ENCODE data around the gene FBXO21.

The FBXO21 gene

GRCh38 chr12:117165342-117165741 lies 24.9 kb downstream of the FBXO21 start:
- no peak for DNase-seq (ENCODE audit: low read depth in 2 of 2)

- no peak for DNase-seq (ENCODE audit: low read depth in 2 of 2)
Observed at GRCh38 chr12:117162633-117163032, 27.6 kb downstream of the FBXO21 start.

- no peak for DNase-seq (ENCODE audit: low read depth in 2 of 2)
Observed at GRCh38 chr12:117162167-117162539, 28.1 kb downstream of the FBXO21 start.

- no peak for DNase-seq (ENCODE audit: low read depth in 2 of 2)
Observed at GRCh38 chr12:117161460-117162166, 28.7 kb downstream of the FBXO21 start.

DNA sequence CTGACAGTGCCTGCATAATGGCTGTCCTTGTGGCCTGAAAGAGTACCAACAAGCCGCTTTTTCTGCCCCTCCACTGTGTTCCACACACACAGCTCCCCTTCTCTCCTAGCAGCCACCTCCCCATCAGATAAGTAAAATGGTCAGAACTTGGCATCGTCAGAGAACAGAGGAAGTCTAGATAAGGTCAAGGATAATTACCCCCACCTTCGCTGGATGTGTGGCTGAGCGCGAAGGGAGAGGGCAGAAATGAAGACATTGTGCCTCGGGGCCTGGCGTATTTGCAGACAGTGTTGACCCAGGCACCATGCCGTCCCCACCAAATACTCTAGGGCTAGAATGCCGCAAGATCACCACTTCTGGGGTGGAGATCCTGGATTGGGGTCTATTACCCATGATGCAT lies 30.6 kb downstream of the FBXO21 start:
- DNase-seq (ENCODE audit: low read depth in 2 of 2), result no peak

GRCh38 chr12:117158911-117159553 lies 31.2 kb downstream of the FBXO21 start:
- DNase-seq (ENCODE audit: low read depth in 2 of 2), result no peak

- no peak for DNase-seq (ENCODE audit: low read depth in 2 of 2)
Observed at GRCh38 chr12:117158096-117158495, 32.2 kb downstream of the FBXO21 start.

GRCh38 chr12:117155278-117156060 lies 34.8 kb downstream of the FBXO21 start:
- DNase-seq (ENCODE audit: low read depth in 2 of 2), result peak; percentile 55 to 68

DNA sequence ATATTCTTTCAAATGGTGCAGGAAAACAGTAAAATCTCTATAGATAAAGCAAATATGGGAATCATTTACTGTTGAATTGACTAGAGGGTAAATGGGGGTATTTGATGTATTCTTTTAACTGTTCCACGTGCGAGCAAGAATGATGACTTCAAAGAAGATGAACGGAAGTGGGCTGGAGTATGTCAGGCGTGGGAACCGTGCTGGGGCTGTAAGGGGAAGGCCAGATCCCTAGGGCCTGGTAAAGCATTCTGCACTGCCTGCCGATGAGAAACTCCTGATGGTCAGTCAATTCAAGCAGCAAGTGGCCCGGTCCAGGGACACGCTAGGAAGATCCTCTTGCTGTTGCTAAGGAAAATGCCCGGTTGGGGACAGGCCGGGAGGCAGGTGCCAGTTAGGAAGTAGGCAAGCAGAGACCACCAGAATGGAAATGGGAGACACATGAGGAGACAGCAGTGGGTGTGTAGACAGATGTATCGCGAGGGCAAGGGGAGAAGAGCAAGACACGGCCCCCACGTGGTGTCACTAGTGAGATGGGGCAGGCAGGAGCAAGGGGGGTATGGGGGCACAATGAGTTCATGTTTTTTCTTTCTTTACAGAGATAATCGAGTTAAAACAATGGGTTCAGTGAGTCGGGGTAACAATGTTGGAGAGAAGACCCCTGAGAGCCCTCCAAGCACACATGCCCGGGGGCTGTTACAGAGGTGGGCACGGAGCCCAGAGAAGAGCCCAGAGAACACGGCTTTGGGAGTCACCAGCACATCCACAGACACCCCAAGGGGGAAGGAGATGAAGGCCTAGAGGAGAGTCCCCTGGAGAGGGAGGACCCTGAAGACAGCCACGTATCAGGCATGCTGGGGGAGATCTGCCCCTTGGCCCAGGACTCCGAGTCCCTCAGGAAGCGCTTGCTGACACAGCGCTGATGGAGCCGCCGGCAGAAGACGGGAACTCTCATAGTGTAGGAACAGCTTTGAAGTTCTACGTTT lies 37.2 kb downstream of the FBXO21 start:
- no peak for DNase-seq (ENCODE audit: low read depth in 2 of 2)

- no peak for DNase-seq (ENCODE audit: low read depth in 2 of 2)
Observed at GRCh38 chr12:117151403-117152031, 38.8 kb downstream of the FBXO21 start.

- DNase-seq (ENCODE audit: low read depth in 2 of 2), result no peak
Observed at GRCh38 chr12:117149431-117149830, 40.8 kb downstream of the FBXO21 start.

- no peak for DNase-seq (ENCODE audit: low read depth in 2 of 2)
Observed at GRCh38 chr12:117148642-117149041, 41.6 kb downstream of the FBXO21 start.

DNA sequence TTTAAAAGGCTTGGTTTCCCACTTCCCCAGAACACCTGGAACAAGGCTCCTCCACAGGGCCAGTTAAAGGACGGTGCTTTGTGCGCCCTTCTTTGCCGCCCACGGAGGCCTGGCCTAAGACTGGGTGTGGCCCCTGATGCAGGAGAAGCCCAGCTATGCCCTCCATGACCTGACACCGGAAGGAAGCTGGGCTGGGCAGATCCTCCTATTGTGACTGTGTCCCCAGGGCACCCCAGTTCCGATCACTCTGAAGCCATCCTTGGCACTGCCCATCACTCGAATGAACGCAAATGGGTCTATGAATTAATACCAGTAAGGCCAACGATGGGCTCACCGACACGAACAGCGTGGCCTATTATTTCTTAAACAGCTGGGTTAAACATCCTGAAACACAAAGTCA lies 42.6 kb downstream of the FBXO21 start:
- no peak for DNase-seq (ENCODE audit: low read depth in 2 of 2)

GRCh38 chr12:117145597-117146154 lies 44.6 kb downstream of the FBXO21 start:
- no peak for DNase-seq (ENCODE audit: low read depth in 2 of 2)

GRCh38 chr12:117144599-117144998 lies 45.7 kb downstream of the FBXO21 start:
- no peak for DNase-seq (ENCODE audit: low read depth in 2 of 2)

DNA sequence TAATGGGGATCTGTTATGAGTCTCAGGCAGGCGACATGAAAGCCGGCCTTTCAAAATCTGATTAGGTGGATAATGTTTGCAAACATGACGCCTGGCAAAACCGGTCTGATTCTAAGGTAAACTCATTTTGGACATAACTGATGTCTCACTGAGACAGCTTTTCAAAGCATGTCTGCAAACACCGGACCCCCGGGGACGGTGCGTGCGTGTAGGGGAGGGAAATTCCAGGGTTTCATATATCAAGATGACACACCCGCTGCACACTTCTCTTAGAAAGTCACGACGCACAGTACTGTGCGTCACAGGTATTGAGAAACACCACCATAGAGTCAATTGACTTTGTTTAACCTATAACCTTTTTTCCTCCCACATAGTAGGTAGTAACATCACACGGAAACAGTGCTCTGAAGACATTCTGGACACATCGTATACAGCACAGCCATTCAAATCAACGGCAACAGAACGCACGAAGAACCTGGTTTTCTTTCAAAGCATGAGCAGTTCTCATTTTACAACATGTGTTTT lies 47.2 kb downstream of the FBXO21 start:
- no peak for DNase-seq (ENCODE audit: low read depth in 2 of 2)

DNA sequence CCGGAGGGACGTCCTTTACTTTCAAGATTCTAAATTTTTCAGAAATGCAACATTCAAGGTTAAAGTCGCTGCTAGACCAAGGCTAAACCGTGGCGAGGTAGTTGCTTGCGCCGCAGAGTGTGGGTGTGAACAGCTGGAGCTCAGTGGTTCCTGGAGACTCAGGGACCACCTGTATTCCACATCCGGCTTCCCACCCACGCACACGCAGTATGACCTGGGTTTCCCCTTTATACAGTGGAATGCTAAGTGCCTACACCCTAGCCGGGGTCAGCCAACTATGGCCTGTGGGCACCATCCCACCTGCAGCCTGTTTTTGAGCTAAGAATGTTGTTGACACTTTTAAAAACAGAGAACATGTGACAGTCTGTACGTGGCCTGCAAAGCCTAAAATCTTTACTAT lies 48.2 kb downstream of the FBXO21 start:
- DNase-seq (ENCODE audit: low read depth in 2 of 2), result no peak

- DNase-seq (ENCODE audit: low read depth in 2 of 2), result no peak
Observed at GRCh38 chr12:117141097-117141898, 49.0 kb downstream of the FBXO21 start.

DNA sequence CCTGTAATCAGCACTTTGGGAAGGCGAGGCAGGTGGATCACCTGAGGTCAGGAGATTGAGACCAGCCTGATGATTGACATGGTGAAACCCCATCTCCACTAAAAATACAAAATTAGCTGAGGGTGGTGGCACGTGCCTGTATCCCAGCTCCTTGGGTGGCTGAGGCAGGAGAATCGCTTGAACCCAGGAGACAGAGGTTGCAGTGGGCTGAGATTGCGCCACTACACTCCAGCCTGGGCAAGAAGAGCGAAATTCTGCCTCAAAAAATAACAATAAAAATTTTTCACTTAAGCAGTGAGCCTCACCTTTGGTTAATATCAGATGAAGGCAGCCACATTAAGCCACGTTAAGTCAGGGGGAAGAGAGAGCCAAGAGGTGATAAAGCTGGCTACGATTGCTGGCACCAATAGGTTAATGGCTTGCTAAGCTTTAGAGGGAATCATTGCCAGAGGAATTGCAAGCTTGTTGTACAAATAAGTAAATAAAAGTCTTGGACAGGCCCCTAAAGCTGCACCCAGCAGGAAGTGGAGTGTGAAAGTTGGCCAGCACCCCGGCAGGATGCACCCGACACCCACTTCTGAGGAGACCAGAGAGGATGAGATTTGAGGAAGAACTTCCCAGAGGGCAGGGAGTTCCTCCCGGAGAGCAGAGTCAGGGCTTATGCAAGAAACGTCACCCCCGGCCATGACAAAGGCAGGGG lies 49.7 kb downstream of the FBXO21 start:
- DNase-seq (ENCODE audit: low read depth in 2 of 2), result no peak

All from activated CD4-positive, alpha-beta T cell treated with anti-CD3 and anti-CD28 coated beads for 24 hours (primary cell).